Mesothelial cell of epicardium (in vitro differentiated cells): Measurements from ENCODE around the gene PRG2. TPM values are rescaled to one million over a fixed set of nuclear protein-coding genes. Genes with fewer than 3 reads are reported as not detected.

Source experiments
- DNase-seq, 2 experiments: peaks; one replicate each; pipeline ENCODE4 v3.0.0; 2021; ENCODE audit warnings: low spot score in 2 of 2; ENCODE audit not compliant: unreplicated experiment in 2 of 2
- H3K27ac Mint-ChIP-seq: 2 replicates; pipeline ENCODE4 v1.8.0; 2021; ENCODE audit warnings: mixed read lengths
- H3K27me3 Mint-ChIP-seq: 2 replicates; pipeline ENCODE4 v1.8.0; 2021; ENCODE audit warnings: low read depth, mixed read lengths
- H3K36me3 Mint-ChIP-seq: 2 replicates; pipeline ENCODE4 v1.8.0; 2021; ENCODE audit warnings: mixed read lengths
- H3K4me1 Mint-ChIP-seq: 2 replicates; pipeline ENCODE4 v1.8.0; 2021; ENCODE audit warnings: mixed read lengths
- H3K4me3 Mint-ChIP-seq: 2 replicates; pipeline ENCODE4 v1.8.0; 2021; ENCODE audit warnings: mild to moderate bottlenecking, moderate library complexity, mixed read lengths
- H3K9me3 Mint-ChIP-seq: 2 replicates; pipeline ENCODE4 v1.8.0; 2021; ENCODE audit warnings: mixed read lengths
- total RNA-seq: library from RNA; stranded (reverse); gene quantifications from 3 replicates; pipeline ENCODE4 v1.2.1, GENCODE V29; 2021
- TF ChIP-seq, protein P1 (sequence below): fragments of 200-600 bp; sonication (generic); IDR thresholded peaks from one replicate; pipeline ENCODE4 v1.5.0; 2021; ENCODE audit warnings: antibody characterized with exemption; ENCODE audit not compliant: unreplicated experiment

The PRG2 gene
- total RNA-seq, 1 donor from 2014 or later = not detected

DNA sequence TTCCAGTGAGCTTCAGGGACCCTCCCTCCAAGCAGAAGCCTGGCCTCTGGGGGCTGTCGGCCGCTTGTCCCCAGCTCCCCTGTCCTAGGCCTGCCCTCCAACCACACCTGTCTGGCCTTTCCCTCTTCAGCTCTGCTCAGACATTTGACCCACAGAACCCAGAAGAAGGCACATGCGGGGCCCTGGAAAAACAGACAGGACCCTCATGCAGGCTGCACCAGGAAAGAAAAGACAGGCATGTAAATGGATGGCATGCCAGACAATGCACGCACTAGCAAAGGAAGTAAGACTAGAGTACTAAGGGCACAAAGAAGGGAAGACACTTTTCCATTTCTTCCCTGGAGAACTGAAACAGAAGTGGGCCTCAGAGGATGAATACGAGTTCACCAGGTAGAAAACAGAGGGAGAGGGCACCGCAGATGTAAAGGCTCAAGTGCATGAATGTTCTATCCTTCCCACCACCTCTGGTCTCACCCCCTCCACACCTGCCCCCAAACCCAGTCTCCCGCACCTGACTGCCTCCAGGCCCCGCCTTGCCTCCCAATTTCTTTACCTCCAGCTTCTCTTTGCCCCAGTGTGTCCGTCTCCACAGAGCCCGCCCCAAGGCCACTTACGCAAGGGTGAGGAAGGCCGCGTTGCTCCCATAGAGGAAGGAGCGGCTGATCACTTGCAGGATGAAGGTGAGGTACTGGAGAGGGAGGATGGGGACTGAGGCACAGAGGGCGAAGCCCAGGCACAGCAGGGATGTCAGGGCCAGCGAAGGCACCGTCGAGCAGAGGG lies 19.1 kb upstream of the PRG2 start:
- H3K4me1 Mint-ChIP-seq = no peaks in the 10 kb centered on the region
- peaks cover 30% of the 10 kb centered on the region for H3K36me3 Mint-ChIP-seq
- DNase-seq = no peak
- H3K9me3 Mint-ChIP-seq = no peaks in the 10 kb centered on the region
- no peak overlapping the region for H3K4me3 Mint-ChIP-seq
- no peak overlapping the region for H3K27ac Mint-ChIP-seq
- no peaks in the 10 kb centered on the region for H3K27me3 Mint-ChIP-seq
- TF ChIP-seq, protein P1, sequence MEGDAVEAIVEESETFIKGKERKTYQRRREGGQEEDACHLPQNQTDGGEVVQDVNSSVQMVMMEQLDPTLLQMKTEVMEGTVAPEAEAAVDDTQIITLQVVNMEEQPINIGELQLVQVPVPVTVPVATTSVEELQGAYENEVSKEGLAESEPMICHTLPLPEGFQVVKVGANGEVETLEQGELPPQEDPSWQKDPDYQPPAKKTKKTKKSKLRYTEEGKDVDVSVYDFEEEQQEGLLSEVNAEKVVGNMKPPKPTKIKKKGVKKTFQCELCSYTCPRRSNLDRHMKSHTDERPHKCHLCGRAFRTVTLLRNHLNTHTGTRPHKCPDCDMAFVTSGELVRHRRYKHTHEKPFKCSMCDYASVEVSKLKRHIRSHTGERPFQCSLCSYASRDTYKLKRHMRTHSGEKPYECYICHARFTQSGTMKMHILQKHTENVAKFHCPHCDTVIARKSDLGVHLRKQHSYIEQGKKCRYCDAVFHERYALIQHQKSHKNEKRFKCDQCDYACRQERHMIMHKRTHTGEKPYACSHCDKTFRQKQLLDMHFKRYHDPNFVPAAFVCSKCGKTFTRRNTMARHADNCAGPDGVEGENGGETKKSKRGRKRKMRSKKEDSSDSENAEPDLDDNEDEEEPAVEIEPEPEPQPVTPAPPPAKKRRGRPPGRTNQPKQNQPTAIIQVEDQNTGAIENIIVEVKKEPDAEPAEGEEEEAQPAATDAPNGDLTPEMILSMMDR = no peak

DNA sequence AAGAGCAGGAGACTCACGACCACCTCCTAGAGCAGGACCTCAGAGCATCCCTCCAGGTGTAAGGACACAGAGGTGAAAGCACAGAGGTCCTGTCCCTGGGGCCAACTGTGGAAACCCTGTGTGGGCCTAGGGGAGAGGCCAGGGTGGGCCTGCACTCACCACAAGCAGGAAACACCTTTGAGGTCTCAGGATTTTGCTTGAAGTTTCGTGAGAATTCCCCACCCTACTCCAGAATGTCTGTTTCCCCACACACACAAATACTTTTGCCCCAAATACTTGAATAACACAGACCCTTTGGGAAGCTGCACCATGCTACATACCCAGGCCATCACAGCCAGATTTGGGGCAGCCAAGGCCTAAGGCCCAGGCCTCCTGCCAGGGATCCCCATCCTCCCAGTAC lies 18.3 kb upstream of the PRG2 start:
- Mint-ChIP-seq H3K36me3 (peaks cover 26% of the 10 kb centered on the region), H3K27me3 (no peaks in the 10 kb centered on the region), H3K4me3 (no peak overlapping the region), H3K9me3 (no peaks in the 10 kb centered on the region), H3K27ac (no peak overlapping the region), H3K4me1 (no peaks in the 10 kb centered on the region)
- no peak for DNase-seq
- TF ChIP-seq, protein P1 = no peak

- Mint-ChIP-seq H3K4me1 (no peaks in the 10 kb centered on the region), H3K27ac (no peak overlapping the region), H3K9me3 (no peaks in the 10 kb centered on the region), H3K27me3 (no peaks in the 10 kb centered on the region), H3K36me3 (peaks cover 20% of the 10 kb centered on the region), H3K4me3 (no peak overlapping the region)
- no peak for DNase-seq
- TF ChIP-seq, protein P1 = no peak
These were observed 17.6 kb upstream of the PRG2 start for GRCh38 chr11:57407941-57408475.

GRCh38 chr11:57407010-57407920 lies 16.8 kb upstream of the PRG2 start:
- no peak overlapping the region for H3K27ac Mint-ChIP-seq
- H3K27me3 Mint-ChIP-seq = peaks cover 7% of the 10 kb centered on the region
- TF ChIP-seq, protein P1 = no peak
- DNase-seq = no peak
- no peak overlapping the region for H3K4me3 Mint-ChIP-seq
- peaks cover 20% of the 10 kb centered on the region for H3K36me3 Mint-ChIP-seq
- H3K9me3 Mint-ChIP-seq = no peaks in the 10 kb centered on the region
- H3K4me1 Mint-ChIP-seq = no peaks in the 10 kb centered on the region

GRCh38 chr11:57406337-57406904 lies 16.0 kb upstream of the PRG2 start:
- TF ChIP-seq, protein P1 = no peak
- Mint-ChIP-seq H3K4me3 (no peak overlapping the region), H3K27ac (no peak overlapping the region)

More at GRCh38 chr11:57406337-57406904, 16.0 kb upstream of the PRG2 start:
- Mint-ChIP-seq H3K4me1 (no peaks in the 10 kb centered on the region), H3K9me3 (no peaks in the 10 kb centered on the region), H3K27me3 (peaks cover 7% of the 10 kb centered on the region), H3K36me3 (peaks cover 20% of the 10 kb centered on the region)
- DNase-seq = no peak
